IPS-NIHi7 (cell line): Measurements from ENCODE around the gene WDR54.
A peak's percentile ranks its signal among the peaks of the same experiment; 100 is the strongest.
"Not testable (repeated sequence)": the region's sequence is repeated elsewhere in the genome, so short reads cannot be mapped to it uniquely, and the experiment has no call there.

Experiments
- DNase-seq: peaks from one replicate; pipeline ENCODE4 v3.0.0; 2012; ENCODE audit warnings: mixed read lengths; ENCODE audit errors: extremely low spot score

The WDR54 gene

GRCh38 chr2:74454654-74455511, 33.4 kb downstream of the WDR54 start, which contains the start of gene INO80B:
Gene INO80B, plus strand, starts transcription at chr2:74455087. Its CDS starts 30 bp downstream, at chr2:74455117.
- DNase-seq: peak; percentile 79

DNA sequence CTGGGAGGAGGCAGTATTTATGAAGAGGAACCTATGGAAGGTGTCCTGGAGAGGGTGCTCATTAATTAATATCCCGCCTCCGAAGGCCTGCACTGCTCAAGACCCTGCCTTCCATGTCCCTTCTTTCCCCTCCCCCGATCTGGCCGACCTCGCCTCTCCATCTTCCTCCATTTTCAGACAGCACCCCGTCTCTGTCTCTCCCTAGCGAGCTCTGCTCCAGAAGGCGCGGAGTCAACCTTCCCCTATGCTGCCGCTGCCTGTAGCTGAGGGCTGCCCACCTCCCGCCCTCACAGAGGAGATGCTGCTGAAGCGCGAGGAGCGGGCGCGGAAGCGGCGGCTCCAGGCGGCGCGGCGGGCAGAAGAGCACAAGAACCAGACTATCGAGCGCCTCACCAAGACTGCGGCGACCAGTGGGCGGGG, 35.6 kb downstream of the WDR54 start:
- no peak for DNase-seq

DNA sequence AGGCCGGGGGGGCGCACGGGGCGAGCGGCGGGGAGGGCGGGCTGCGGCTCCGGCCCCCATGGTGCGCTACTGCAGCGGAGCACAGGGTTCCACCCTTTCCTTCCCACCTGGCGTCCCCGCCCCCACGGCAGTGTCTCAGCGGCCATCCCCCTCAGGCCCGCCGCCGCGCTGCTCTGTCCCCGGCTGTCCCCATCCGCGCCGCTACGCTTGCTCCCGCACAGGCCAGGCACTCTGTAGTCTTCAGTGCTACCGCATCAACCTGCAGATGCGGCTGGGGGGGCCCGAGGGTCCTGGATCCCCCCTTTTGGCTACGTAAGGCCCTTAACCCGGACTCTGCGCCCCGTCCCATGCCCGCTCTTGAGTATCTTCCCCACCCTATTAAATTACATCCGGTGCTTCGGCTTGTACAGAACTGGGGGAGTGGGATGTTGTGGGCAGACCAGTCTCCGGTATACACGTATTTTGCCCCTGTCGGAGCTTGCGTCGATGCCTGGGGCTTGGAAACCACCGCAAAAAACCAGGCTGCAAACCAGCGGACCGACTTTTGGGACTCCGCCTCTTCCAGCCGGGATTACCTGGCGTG, 36.1 kb downstream of the WDR54 start:
- peak; percentile 62 for DNase-seq

DNA sequence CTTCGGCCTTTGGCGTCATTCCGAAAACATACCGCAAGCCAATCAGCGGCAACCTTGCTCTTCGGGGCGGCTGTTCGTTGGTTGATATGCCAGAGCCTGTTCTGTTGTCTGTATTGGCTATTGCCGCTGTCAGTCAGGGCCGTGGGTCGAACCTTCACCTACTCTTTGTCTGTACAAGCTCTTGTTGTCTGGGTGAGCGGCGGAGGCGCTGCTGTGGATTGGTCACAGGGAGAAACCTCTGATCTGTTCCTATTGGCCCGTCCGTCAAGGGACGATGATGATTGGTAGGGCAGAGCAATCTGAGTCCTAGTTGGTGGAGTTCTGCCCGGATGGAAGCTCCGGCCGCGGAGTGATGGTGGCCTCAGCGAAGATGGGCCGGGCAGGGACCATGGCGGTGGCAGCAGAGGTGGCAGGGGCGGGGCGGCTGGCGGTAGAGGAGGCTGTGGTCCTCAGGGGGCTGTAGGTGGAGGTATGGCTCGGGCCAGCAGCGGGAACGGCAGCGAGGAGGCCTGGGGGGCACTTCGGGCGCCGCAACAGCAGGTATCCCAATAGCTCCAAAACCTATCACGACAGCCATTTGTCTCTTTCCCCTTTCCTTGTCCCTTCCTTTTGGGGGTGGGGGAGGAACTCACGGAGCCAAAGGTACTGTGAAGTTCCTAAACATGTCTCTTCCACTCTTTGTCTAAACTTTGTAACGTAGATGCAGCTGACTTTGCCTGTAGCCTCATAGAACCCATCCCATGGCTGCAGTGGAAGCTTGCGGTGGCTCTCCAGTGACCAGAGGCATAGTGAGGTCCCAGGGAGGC, 36.8 kb downstream of the WDR54 start, which contains the start of gene WBP1:
WBP1 (plus strand) TSS at position 307 of the 806 bp plus-strand sequence; CDS start at position 472, 165 bp downstream.
- peak; percentile 92 for DNase-seq

- no peak for DNase-seq
Measured at GRCh38 chr2:74458938-74459363, 37.4 kb downstream of the WDR54 start.

DNA sequence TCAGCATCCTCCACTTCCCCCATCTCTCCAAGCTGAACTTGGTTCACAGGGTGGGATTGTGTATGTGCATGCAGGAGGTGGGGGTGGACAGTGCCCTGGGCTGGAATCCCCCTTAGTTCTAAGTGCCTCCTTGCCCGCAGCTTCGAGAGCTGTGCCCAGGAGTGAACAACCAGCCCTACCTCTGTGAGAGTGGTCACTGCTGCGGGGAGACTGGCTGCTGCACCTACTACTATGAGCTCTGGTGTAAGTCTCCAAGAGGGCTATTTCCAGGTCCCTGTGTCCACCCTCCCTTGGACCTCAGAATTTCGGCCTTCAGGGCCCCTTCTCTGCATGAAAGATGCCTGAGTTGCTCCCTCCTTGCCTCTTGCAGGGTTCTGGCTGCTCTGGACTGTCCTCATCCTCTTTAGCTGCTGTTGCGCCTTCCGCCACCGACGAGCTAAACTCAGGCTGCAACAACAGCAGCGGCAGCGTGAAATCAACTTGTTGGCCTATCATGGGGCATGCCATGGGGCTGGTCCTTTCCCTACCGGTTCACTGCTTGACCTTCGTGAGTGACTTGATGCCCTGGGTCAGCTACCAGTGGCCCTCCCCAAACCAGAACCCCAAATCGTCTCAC, 38.1 kb downstream of the WDR54 start:
- not testable (repeated sequence) for DNase-seq

- not testable (repeated sequence) for DNase-seq
Measured at GRCh38 chr2:74460187-74460586, 38.7 kb downstream of the WDR54 start.

DNA sequence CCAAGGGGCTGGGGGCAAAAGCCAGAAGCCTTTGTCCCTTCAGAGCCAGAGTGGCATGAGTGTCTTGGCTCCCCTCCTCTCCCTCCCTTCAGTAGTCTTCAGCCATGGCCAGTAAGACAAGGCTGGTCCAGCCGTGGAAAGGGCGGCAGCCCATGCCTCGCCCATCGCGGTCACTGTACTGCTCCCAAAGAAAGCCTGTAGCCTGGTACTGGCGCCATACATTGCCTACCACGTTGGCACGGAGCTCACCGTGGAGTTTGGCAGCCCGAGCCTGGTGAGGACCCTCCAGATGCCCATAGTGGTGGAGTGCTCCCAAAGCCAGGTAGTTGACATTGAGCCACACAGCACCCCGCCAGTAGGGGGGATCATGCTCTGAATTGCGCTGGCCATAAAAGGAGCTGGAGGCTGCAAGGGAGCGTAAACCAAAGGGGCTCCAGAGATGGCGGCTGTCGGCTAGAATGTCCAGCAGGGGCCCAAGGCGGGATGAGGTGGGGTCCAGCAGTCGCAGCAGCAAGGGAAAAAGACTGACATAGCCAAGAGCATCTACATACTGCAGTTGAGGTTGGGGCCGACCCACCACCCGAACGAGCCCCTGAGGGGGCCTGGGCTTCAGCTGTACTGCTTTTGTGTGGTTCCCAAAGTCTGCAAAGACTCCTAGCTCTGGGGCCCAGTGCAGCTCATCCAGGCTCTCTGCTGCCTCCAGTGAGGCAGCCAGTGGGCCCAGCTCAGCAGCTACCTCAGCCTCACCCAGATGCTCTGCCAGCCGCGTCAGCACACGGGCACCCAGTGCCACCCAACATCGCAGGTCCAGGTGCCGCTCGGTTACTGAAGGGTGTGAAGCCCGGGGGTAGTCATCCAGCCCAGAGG, 39.9 kb downstream of the WDR54 start:
- DNase-seq: peak; percentile 28

GRCh38 chr2:74462054-74462785, 40.7 kb downstream of the WDR54 start:
- DNase-seq: no peak

- DNase-seq: no peak
Measured at GRCh38 chr2:74462786-74463105, 41.2 kb downstream of the WDR54 start.

DNA sequence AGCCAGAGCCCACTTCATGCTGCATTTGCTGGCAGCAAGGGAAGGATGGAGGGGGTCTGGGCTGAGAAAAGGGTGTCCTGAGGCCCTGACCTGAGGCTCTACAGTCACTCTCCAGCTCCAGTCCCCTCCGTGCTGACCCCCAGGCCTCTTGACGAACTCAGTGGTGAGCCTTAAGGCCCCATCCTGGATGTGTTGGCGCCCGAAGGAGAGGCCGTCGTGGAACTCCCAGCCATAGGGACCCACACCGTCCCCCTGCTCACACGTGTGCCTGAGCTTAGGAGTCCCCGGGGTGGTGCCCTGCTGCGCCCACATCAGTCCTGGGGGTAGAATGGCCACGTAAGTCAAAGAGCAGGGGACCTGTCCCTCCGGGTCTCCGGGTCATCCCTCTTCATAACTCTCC, 42.9 kb downstream of the WDR54 start:
- DNase-seq: no peak

- DNase-seq: not testable (repeated sequence)
Measured at GRCh38 chr2:74470742-74471141, 49.2 kb downstream of the WDR54 start.

DNA sequence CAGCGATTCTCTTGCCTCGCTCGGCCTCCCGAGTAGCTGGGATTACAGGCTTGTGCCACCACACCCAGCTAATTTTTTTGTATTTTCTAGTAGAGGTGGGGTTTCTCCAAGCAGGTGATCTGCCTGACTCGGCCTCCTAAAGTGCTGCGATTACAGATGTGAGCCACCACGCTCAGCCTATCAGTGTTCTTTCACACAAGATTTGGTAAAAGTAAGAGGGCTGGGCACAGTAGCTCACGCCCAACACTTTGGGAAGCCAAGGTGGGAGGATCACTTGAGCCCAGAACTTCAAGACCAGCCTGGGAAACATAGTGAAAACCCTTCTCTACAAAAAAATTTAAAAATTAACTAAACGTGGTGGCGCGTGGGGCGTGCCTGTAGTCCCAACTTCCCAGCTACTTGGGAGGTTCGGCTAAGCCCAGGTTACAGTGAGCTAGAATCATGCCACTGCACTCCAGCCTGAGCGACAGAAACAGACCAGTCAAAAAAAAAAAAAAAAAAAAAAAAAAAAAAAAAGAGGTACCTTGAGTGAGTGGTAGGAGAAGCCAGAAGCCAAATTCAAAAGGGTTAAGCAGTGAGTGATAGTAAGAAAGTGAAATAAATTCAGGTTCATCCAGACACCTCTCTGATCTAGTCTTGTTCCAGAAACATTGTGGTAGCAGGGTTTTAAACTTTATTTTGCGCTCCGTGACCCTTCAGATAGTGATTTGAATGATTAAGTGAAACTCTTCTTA, 50.0 kb downstream of the WDR54 start:
- no peak for DNase-seq

DNA sequence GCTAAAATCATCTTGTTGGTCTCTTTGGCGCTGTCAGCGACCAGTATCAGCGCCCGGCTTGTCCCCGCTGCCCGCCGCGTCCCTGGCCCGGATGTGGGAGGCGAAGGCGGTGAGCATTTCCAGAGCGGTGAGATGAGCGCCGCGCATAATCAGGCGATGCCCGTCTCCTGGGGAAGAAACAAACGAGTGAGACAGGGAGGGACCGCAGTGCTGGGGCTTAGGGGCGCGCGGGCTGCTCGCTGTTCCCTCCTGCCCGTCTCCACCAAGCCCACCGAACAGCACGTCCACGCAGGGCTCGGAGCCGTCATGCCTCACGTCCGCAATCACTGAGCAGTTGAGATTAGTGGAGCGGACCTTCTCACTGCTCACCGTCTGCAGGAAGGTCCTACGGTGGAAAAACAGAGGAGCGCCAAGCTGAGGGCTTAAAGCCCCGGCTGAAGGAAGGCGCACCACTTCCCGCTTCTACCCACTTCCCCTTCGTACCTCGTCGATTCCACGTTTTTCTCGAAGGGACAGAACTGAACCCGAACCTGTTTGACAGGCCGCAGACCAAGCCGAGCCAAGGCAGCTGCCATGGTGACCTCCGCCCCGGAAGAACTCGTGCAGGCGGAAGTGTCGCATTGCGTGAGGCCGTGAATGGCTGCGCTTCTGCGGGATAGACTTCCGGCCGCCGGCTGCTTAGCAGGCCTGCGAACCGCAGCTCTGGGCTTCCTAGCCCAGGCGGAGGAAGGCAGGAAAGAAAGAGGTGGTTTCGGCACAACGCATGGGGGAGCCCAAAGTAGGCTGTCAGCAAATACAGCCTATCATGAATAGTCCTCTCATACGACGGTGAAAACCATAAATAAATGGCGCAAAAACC, 50.8 kb downstream of the WDR54 start, which contains the start of gene MRPL53:
MRPL53 (minus strand) TSS at position 595 of the 859 bp plus-strand sequence; CDS start at position 575, 20 bp downstream.
- DNase-seq: peak; percentile 80

DNA sequence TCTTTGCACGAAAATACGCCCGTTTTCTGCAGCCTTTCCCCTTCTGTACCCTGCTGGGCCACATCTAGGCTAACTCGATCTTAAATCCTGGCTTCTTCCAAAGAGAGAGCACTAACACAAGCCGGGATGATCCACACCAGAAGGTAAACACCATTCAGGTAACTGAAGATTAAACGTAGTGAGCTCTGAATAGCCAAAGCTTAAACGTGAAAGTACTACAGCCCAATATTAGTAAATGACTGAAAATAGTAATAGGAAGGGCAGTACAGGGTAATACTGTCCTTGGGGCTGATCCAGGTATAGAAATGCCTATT, 51.4 kb downstream of the WDR54 start:
- DNase-seq: no peak

DNA sequence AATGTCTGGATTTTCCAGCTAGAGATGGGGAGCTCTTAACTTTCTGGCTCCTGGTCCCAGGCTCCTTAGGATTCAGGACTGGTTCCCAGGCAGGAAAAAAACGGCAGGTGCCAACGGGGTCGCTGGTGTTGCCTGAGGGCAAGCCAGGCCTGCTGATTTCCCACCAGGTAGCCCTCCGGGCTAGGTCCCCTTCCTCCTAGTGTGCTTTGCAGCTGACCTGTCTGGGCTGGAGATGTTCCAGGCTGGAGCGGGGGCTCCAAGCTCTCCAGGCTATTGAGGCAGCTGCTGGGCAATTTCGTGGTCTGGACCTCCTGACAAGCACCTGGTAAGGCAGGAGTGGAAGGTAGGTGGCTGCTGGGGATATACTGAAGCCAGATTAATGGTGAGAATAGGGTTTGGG, 53.0 kb downstream of the WDR54 start:
- DNase-seq: no peak

DNA sequence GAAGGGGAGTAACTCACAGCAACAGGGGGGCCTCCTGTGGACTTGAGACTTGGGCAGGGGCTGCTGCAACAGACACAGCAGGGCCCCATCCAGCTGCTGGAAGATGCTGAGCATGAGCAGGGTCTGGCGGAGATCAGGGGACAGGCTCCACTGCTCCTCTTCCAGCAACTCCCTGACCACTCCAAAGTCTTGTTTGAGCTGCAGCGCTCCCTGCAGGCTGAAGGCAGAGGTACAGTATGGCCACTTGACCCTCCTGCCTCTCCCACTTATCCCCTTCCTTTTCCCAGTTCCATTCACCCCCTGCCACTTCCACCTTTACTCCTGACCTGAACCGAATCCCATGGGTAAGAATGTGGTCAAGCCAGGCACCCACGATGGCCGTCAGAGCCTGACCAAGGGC, 53.4 kb downstream of the WDR54 start:
- peak; percentile 36 for DNase-seq
